CD4-positive, alpha-beta T cell treated with Interleukin-17A for 4 hours (primary cell): ENCODE data around the gene DNAAF8.
"Not testable (repeated sequence)": the region's sequence is repeated elsewhere in the genome, so short reads cannot be mapped to it uniquely, and the experiment has no call there.

ENCODE experiments used
- DNase-seq: peaks from one replicate; pipeline ENCODE4 v3.0.0-alpha.2; 2020; ENCODE audit warnings: mixed read lengths

DNAAF8 gene

DNA sequence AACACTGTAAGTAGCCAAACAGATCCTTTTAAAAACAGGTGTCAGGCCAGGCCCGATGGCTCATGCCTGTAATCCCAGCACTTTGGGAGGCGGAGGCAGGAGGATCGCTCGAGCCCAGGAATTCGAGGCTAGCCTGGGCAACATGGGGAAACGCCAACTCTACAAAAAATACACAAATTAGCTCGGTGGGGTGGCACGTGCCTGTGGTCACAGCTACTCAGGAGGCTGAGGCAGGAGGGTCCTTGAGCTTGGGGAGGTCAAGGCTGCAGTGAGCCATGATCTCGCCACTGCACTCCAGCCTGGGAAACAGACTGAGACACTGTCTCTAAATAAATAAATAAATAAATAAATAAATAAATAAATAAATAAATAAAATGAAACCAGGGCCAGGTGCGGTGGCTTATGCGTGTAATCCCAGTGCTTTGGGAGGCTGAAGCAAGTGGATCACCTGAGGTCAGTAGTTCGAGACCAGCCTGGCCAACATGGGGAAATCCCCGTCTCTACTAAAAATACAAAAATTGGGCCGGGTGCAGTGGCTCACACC is 50.2 kb downstream of the DNAAF8 start:
- DNase-seq = not testable (repeated sequence)

DNA sequence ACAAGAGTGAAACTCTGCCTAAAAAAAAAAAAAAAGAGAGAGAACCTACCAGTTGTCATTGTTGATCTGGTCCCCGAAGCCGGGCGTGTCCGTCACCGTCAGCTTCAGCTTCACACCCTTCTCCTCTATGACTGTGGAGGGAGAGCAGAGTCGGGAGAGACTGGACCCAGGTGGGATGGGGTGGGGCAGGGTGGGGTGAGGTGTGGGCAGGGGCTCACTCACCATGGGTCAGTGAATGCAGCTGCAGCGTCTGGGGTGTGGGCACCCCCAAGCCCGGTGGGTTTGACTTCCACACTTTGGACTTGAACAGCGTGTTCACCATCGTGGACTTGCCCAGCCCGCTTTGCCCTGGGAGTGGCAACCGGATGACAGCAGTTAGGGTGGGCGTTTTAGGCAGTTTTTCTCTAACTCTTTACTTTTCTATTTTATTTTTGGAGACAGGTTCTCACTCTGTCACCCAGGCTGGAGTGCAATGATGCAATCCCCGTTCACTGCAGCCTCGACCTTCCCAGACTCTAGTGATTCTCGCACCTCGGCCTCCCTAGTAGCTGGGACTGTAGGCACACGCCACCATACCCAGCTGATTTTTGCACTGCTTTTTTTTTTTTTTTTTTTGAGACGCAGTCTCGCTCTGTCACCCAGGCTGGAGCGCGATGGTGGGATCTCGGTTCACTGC is 51.6 kb downstream of the DNAAF8 start:
- no peak for DNase-seq

DNA sequence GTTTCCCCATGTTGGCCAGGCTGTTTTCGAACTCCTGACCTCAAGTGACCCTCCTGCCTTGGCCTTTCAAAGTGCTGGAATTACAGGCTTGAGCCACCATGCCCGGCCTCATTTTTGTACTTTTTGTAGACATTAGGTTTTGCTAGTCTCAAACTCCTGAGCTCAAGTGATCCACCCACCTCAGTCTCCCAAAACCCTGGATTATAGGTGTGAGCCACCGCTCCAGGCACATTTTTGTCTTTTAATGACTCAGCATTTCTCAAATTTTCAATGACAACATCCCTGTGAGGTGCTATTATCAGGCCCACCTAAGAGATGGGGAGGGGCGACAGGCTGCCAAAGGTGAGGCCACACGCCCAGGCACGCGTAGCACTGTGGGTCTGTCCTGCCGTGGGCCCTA is 52.7 kb downstream of the DNAAF8 start:
- no peak for DNase-seq

DNA sequence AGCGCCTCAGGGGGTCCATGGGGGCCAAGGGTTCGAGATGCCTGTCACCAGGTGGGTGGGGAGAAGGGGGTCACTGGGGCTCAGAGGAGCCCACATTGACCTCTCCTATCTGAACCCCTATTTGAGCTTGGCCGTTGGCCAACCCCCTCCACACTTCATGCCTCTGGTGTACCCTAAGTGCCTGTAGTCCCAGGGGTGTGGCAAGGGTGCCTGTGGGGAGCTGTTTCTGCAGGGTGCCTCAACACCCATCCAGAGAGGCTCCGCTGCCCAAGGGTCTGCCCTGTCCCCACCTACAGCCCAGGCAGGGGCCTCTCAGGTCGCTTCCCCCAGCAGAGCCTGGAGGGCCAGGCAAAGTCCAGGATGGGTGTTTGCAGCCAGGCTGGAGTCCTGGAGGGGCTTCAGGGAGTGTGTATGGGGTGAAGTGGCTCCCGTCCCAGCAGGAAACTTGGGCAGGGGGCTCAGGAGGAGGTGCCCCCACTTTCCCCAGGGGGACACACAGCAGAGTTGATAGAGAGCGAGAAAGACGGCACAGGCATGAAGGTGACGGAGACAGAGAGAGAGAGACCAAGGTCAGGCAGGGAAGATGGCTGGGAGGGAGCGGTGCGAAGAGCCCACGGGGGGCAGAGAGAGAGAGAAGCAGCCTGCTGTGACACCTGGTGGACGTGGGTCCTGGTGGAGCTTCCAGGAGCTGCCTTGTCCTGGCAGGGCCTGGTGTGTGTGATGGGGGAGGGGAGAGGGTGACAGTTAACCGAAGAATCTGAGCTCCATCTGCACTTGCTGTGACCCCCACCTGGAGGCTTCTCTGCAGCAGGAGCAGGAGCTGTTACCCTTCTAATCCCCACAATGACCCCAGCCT is 53.5 kb downstream of the DNAAF8 start, which contains the start of gene SEPTIN12:
SEPTIN12 (minus strand) TSS at position 719 of the 856 bp plus-strand sequence; CDS start at position 19, 700 bp downstream.
- no peak for DNase-seq

DNA sequence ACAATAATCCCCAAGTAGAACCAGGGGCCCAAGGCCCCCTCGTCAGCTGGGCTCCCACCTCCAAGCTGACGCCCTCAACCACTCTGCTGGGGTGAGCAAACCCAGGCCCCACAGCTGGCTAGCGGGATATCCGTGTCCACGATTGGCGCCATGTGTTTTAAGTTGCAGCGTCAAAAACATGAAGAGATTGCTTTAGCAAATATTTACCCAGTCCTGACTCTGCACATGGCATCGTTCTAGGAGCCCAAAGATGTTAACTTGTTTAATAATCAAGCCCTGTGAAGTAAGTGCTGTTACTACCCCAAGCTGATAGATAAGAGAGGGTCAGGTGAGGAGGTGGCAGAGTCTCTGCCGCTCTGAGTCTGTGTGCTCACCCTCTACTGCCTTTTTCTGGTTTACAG is 54.2 kb downstream of the DNAAF8 start:
- DNase-seq = no peak

DNA sequence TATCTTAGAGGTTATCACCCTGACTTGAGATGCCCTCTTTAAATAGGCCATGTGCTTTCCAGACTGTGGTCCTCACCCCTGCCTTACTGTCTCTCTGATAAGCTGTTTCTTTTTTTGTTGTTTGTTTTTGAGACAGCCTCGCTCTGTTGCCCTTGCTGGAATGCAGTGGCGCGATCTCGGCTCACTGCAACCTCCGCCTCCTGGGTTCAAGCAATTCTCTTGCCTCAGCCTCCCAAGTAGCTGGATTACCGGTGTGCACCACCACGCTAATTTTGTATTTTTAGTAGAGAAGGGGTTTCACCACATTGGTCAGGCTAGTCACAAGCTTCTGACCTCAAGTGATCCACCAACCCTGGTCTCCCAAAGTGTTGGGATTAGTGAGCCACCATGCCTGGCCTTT is 54.6 kb downstream of the DNAAF8 start:
- no peak for DNase-seq

DNA sequence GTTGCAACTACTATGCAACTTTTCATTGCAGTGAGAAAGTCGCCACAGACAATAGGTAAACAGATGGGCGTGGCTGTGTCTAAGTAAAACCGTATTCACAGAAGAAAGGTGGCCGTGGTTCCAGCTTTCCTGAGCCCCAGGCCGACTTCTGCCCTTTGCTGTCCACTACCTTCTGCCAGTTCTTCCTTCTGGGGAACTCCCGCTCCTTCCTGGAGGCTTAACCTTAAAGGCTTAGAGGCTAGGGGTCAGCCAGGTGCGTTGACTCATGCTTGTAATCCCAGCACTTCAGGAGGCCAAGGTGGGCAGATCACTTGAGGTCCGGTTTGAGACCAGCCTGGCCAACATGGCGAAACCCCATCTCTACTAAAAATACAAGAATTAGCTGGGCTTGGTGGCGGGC is 55.9 kb downstream of the DNAAF8 start:
- no peak for DNase-seq

DNA sequence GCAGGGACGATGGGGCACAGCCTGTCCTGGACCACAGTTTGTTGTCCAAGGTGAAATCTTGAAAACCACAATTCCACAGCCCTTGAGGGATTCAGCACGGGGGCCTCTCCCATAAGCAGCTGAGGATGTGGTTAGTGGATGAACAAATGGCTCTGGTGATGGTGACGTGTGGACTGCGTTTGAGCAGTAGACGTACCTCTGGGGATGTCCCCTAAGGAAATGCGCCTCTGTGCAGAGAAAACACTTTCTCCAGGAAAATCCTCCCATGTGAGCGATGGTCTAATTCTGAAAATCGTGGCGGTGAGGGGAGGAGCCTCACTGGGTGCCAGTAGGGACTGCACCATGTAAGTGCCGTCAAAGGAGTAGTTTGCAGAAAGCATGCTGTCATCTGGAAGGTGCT is 56.5 kb downstream of the DNAAF8 start:
- no peak for DNase-seq

DNA sequence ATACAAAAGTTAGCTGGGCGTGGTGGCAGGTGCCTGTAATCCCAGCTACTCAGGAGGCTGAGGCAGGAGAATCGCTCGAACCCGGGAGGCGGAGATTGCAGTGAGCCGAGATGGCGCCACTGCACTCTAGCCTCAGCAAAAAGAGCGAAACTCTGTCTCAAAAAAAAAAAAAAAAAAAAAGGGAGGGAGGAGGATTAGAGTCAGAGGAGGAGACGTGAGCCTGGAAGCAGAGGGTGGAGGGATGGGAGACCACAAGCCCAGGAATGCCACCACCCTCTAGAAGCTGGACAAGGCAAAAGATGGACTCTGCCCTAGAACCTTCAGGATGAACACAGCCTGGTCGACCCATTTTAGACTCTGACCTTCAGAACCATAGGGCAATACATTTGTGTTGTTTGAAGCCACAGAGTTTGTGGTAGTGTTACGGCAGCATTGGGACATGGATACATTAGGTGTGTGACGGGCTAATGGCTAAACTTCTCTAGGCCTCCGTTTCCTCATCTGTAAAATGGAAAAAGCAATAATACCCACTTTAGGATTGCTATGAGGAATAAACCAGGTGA is 58.7 kb downstream of the DNAAF8 start:
- no peak for DNase-seq

DNA sequence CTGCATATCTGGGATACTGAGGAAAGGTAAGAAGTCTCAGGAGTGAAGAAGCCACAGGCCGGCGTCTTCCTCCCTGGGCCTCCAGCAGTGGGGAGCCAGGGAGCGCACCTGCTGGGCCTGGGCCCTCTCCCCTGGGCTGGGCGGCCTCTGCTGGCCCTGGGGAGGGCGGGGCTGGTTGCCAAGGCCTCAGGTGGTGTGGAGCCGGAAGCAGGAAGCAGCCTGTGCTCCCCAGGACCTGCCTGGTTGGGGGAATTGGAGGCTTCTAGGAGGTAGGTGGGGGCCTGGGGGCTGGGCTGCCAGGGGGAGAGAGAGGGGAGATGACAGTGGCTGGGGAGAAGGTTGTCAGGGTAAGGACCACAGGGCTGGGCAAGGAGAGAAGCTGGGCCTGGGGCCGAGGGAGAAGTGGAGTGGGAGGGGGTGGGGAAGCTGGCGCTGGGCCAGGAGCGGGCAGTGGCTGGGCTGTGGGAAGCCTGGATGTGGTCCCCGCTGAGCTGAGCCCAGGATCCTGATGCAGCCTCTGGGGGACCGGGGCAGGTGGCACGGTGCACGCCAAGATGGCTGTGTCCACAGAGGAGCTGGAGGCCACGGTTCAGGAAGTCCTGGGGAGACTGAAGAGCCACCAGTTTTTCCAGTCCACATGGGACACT is 61.0 kb downstream of the DNAAF8 start, which contains the start of gene SMIM22:
SMIM22 (plus strand) TSS at position 189 of the 647 bp plus-strand sequence; CDS start at position 555, 366 bp downstream.
- no peak for DNase-seq

DNA sequence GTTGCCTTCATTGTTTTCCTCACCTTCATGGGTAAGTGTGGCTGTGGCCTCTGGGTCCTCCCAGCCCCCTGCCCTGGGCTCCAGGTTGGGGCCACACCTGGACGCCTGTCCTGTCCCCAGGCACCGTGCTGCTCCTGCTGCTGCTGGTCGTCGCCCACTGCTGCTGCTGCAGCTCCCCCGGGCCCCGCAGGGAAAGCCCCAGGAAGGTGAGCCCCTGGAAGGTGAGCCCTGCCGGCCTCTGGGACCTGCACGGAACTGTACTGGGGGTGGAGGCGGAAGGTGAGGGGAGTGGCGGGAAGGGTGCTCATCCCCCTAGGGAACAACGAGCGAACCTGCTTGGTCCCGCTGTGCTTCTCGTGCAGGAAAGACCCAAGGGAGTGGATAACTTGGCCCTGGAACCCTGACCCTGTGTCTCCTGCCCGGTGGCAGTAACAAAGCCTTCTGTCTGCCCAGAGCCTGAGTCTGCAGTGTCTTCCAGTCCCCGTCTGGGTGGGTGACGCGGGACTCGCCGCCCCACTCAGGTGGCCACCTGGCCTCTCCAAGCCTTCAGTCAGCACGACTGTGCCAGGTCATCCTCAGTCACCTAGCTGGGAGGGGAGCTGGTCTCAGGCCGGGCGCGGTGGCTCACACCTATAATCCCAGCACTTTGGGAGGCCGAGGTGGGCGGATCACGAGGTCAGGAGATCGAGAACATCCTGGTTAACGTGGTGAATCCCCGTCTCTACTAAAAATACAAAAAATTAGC is 61.7 kb downstream of the DNAAF8 start:
- DNase-seq = no peak

DNA sequence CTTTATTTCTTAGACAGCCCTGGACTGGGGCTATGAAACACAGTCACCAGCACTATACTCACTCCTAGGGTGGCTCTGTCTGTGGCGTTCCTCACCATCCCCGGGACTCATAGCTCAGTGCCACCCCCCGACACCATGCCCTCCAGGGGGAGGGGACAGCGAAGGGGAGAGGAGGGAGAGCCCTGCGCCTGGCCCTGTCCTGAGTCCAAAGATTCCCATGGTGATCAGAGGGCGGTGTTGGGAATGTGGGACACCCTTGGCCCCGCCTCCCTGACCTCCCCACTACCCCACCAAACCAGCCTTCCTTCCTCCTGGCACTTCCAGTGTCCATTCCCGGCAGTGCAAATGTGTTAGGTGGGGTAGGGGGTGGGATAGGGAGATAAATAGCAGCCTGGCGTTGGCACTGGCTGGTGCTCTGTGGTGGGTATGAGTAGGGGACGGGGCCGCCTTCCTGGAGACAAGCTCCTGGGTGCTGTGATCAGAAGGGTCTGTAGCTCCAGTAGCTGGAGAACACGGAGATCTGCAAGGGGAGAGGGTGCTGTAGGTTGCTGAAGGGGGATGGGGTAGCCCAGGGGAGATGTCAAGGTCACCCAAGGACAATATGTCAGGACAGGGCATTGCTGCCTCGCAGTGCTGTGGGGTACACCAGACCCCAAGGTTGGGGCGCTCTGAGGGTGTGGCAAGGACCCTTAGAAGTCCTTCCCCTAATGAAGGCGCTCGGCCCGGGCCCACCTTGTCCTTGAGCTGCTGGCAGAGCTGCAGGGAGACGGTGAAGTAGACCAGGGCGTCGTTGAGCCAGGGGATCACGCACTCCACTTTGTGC is 62.9 kb downstream of the DNAAF8 start:
- no peak for DNase-seq

DNA sequence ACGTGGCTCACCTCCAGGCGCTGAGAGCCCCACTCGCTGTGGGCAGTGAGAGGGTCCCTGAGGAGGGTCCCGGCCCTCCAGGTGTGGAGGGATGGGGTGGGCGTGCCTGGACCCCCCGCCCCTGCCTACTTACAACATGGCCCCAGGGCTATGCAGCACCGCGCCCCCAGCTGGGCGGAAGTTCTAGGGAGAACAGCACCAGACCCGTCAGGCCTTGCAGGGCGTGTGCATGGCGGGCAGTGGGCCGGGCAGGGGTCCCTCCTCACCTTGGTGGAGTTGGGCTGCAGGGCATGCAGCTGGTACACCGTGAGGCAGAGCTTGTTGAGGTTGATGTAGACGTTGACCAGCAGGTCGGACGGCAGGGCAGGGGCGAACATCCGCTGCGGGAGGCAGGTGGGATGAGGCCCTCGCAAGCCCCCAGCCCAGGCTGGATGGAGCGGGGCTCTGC is 63.5 kb downstream of the DNAAF8 start:
- no peak for DNase-seq

DNA sequence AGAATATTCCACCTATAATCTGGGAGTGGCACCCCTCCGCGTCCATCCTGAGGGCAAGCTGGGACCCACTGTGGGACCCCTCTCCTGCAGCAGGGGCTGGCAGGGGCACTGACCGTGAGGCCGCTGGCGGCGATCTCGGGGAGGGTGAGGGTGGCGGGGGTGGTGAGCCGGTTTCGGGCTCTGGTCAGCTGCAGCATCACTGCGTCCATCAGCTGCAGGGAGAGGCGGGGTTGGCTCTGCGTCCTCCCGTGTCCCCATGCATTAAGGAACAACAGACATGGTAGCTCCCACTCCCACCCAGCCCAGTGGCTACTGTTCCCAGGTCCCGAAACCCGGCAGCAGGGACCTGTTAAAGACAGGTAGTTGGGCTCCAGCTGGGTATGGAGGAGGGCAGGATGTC is 64.1 kb downstream of the DNAAF8 start:
- no peak for DNase-seq
